GM12865 (cell line): Measurements from ENCODE around the gene KLHL33.

ENCODE experiments used
- DNase-seq: peaks from one replicate; pipeline ENCODE4 v3.0.0; 2010; ENCODE audit warnings: low read depth
- H3K4me3 ChIP-seq: 2 replicates; pipeline ENCODE4 v1.5.1; 2011; ENCODE audit warnings: mild to moderate bottlenecking, low read depth, low read length, control low read depth
- CTCF ChIP-seq: IDR thresholded peaks from 2 replicates; pipeline ENCODE4 v1.5.1; 2011; ENCODE audit warnings: low read length, control low read depth, low read depth, inconsistent platforms; ENCODE audit not compliant: insufficient read depth; ENCODE audit errors: missing control alignments

Gene KLHL33

GRCh38 chr14:20377171-20377570 lies 58.8 kb downstream of the KLHL33 start:
- H3K4me3 ChIP-seq, result no peak overlapping the region
- no peak for TF ChIP-seq CTCF
- DNase-seq, result no peak

- H3K4me3 ChIP-seq, result no peak overlapping the region
- DNase-seq, result no peak
- no peak for TF ChIP-seq CTCF
Observed at GRCh38 chr14:20376071-20376588, 59.8 kb downstream of the KLHL33 start.
